Smooth muscle cell (in vitro differentiated cells): ENCODE results near the gene ADARB2. TPM values are rescaled to one million over a fixed set of nuclear protein-coding genes. Genes with fewer than 3 reads are reported as not detected.

Experiments
- DNase-seq: peaks from one replicate; lab custom pipeline; 2025; ENCODE audit not compliant: unreplicated experiment; lab: John Stamatoyannopoulos, UW
- H2AFZ ChIP-seq: fragments of 200-600 bp; sonication (generic); 2 replicates; pipeline ENCODE4 v1.6.0; 2016; ENCODE audit warnings: antibody characterized with exemption, low read depth, mild to moderate bottlenecking
- H3F3A ChIP-seq: fragments of 200-600 bp; sonication (generic); 2 replicates; pipeline ENCODE4 v1.6.0; 2017; ENCODE audit warnings: antibody characterized with exemption, low read depth
- H3K27ac ChIP-seq: fragments of 200-600 bp; sonication (generic); 2 replicates; pipeline ENCODE4 v1.5.1; 2016; ENCODE audit warnings: low read depth, mild to moderate bottlenecking
- H3K27me3 ChIP-seq: fragments of 200-600 bp; sonication (generic); 2 replicates; pipeline ENCODE4 v1.6.1; 2016; ENCODE audit warnings: low read depth, mild to moderate bottlenecking
- H3K36me3 ChIP-seq: fragments of 200-600 bp; sonication (generic); 2 replicates; pipeline ENCODE4 v1.5.1; 2016; ENCODE audit warnings: low read depth
- H3K4me1 ChIP-seq: fragments of 200-600 bp; sonication (generic); 2 replicates; pipeline ENCODE4 v1.5.1; 2016; ENCODE audit warnings: low read depth
- H3K4me2 ChIP-seq: fragments of 200-600 bp; sonication (generic); 2 replicates; pipeline ENCODE4 v1.6.0; 2016; ENCODE audit warnings: mild to moderate bottlenecking
- H3K4me3 ChIP-seq: fragments of 200-600 bp; sonication (generic); 2 replicates; pipeline ENCODE4 v1.5.1; 2016; ENCODE audit warnings: mild to moderate bottlenecking
- H3K79me2 ChIP-seq: fragments of 200-600 bp; sonication (generic); 2 replicates; pipeline ENCODE4 v1.6.0; 2016; ENCODE audit warnings: low read depth, mild to moderate bottlenecking
- H3K9ac ChIP-seq: fragments of 200-600 bp; sonication (generic); 2 replicates; pipeline ENCODE4 v1.6.0; 2016; ENCODE audit warnings: low read depth
- H3K9me3 ChIP-seq: fragments of 200-600 bp; sonication (generic); replicated peaks from 2 replicates; pipeline ENCODE4 v1.5.1; 2016; ENCODE audit warnings: low read depth
- H4K20me1 ChIP-seq: fragments of 200-600 bp; sonication (generic); 2 replicates; pipeline ENCODE4 v1.6.0; 2016; ENCODE audit warnings: low read depth
- WGBS: methylation state at CpG from one replicate; pipeline ENCODE4 v1.1.7; 2016; ENCODE audit warnings: low lambda C conversion rate; 5-methylcytosine and 5-hydroxymethylcytosine counted together
- polyA plus RNA-seq: library from polyadenylated mRNA; unstranded; fragments of >200 nt; fragmentation: Nextera tagmentation; extraction: Ambion mirVana; gene quantifications from 2 replicates; pipeline ENCODE4 v1.2.1, GENCODE V29; 2016
- total RNA-seq: library from RNA; depleted of rRNA; stranded (reverse); fragments of >200 nt; gene quantifications from 2 replicates; pipeline ENCODE4 v1.2.3, GENCODE V29; 2014
- TF ChIP-seq, protein P1 (sequence below): fragments of 200-600 bp; sonication (generic); IDR thresholded peaks from 2 replicates; pipeline ENCODE4 v1.5.1; 2017; ENCODE audit warnings: borderline replicate concordance, mild to moderate bottlenecking, antibody characterized with exemption; ENCODE audit not compliant: insufficient read depth, poor library complexity, severe bottlenecking

ADARB2 gene
- total and polyA plus RNA-seq, 2 experiments from 2014 or later, result 0.13 to 0.39 TPM

DNA sequence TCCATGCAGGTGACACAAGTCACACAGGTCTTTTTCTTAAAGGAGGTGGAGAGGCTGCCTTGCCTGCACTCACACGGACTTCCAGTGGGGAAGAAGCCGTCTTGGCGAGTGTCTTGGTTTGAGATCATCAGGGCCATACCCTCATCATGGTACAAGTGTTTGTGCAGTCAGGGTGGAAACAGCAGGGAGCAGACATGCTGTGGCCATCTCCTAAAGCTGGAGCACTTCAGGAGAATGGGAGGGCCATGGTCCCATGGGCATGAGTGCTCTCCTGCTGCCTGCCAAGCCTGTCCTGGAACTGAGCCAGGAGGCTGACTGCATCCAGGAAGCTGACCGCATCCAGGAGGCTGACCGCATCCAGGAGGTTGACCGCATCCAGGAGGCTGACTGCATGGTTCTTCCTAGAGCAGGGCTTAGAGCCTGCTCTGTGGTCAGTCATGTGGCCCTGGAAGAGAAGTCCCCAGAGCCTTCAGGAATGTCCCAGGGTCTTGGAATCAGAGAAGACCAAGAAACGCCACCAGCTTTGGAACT lies 98.4 kb downstream of the ADARB2 start:
- Histone ChIP-seq H3K4me1 (no peaks in the 10 kb centered on the region), H3K9me3 (no peaks in the 10 kb centered on the region), H3F3A (no peaks in the 10 kb centered on the region), H3K27ac (no peak overlapping the region), H4K20me1 (no peaks in the 10 kb centered on the region), H3K4me3 (no peak overlapping the region), H3K27me3 (peaks cover 7% of the 10 kb centered on the region), H3K36me3 (no peaks in the 10 kb centered on the region), H3K9ac (no peak overlapping the region), H3K79me2 (no peaks in the 10 kb centered on the region), H2AFZ (no peak overlapping the region), H3K4me2 (no peak overlapping the region)
- TF ChIP-seq, protein P1, sequence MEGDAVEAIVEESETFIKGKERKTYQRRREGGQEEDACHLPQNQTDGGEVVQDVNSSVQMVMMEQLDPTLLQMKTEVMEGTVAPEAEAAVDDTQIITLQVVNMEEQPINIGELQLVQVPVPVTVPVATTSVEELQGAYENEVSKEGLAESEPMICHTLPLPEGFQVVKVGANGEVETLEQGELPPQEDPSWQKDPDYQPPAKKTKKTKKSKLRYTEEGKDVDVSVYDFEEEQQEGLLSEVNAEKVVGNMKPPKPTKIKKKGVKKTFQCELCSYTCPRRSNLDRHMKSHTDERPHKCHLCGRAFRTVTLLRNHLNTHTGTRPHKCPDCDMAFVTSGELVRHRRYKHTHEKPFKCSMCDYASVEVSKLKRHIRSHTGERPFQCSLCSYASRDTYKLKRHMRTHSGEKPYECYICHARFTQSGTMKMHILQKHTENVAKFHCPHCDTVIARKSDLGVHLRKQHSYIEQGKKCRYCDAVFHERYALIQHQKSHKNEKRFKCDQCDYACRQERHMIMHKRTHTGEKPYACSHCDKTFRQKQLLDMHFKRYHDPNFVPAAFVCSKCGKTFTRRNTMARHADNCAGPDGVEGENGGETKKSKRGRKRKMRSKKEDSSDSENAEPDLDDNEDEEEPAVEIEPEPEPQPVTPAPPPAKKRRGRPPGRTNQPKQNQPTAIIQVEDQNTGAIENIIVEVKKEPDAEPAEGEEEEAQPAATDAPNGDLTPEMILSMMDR, result no peak
- no peak for DNase-seq
- 91% methylated on average over 7 of the region's 7 CpGs for WGBS

DNA sequence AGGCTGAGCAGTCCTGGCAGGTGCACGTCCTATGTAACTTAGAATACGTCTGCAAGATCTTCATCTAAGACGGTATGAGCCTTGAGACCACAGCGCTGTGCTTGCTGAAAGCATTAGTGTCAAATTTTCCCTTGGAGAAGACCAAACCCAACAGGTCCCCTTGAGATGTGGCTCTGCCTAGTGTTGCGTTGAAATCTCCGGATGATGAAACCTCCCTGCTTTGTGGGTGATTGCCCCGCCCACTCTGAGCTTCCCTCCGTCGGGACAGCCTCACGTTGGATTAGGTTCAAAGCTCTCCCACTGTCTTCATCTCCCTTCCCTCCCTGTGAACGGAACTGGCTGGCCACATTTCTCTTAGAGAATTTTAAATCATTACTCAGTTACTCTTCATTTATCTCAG lies 102.0 kb downstream of the ADARB2 start:
- no peak for DNase-seq
- TF ChIP-seq, protein P1, result no peak

DNA sequence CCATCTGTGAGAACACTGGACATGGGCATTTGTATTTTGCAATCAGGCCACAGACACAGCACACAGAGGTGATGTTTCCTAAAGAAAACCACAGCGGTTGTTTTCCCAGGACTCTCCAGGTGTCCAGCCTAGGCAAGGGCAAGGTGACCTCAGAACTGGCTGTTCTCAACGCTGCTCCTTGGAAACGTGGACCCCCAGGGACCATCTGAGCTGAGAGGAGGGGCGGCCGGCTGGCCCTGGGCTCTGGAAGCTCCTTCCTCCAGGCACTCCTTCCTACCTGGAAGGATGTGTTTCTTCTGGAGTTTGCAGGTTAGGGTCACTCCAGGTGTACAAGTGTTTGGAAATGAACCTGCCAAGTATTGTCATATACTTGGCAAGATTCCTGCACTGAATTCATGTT lies 103.1 kb downstream of the ADARB2 start:
- no peak overlapping the region for H3K4me3 ChIP-seq
- no peak for DNase-seq
- no peak overlapping the region for H3K27ac ChIP-seq
- H3K79me2 ChIP-seq, result no peaks in the 10 kb centered on the region
- H3K4me2 ChIP-seq, result no peak overlapping the region
- 94% methylated on average over 5 of the region's 5 CpGs for WGBS
- H3F3A ChIP-seq, result no peaks in the 10 kb centered on the region
- no peak overlapping the region for H3K9ac ChIP-seq
- peaks cover 7% of the 10 kb centered on the region for H3K27me3 ChIP-seq
- H3K36me3 ChIP-seq, result no peaks in the 10 kb centered on the region
- H2AFZ ChIP-seq, result no peak overlapping the region
- H4K20me1 ChIP-seq, result no peaks in the 10 kb centered on the region
- TF ChIP-seq, protein P1, result no peak
- H3K4me1 ChIP-seq, result peaks cover 7% of the 10 kb centered on the region
- no peaks in the 10 kb centered on the region for H3K9me3 ChIP-seq

More for the DNA sequence above, 102.0 kb downstream of the ADARB2 start:
- 57% methylated on average over 11 of the region's 11 CpGs for WGBS
- no peak overlapping the region for H3K4me3 ChIP-seq
- H3K27ac ChIP-seq, result no peak overlapping the region
- H3K79me2 ChIP-seq, result no peaks in the 10 kb centered on the region
- H3K36me3 ChIP-seq, result no peaks in the 10 kb centered on the region
- no peak overlapping the region for H2AFZ ChIP-seq
- H4K20me1 ChIP-seq, result no peaks in the 10 kb centered on the region
- H3F3A ChIP-seq, result no peaks in the 10 kb centered on the region
- H3K27me3 ChIP-seq, result peaks cover 7% of the 10 kb centered on the region
- no peak overlapping the region for H3K9ac ChIP-seq
- H3K4me2 ChIP-seq, result no peak overlapping the region
- no peaks in the 10 kb centered on the region for H3K4me1 ChIP-seq
- no peaks in the 10 kb centered on the region for H3K9me3 ChIP-seq

- Histone ChIP-seq H2AFZ (no peak overlapping the region), H3K9ac (no peak overlapping the region), H3K27me3 (peaks cover 7% of the 10 kb centered on the region), H3K4me3 (no peak overlapping the region), H3K9me3 (no peaks in the 10 kb centered on the region), H3F3A (no peaks in the 10 kb centered on the region), H3K27ac (no peak overlapping the region), H3K4me2 (no peak overlapping the region), H3K79me2 (no peaks in the 10 kb centered on the region), H4K20me1 (no peaks in the 10 kb centered on the region), H3K4me1 (peaks cover 7% of the 10 kb centered on the region), H3K36me3 (no peaks in the 10 kb centered on the region)
- no peak for DNase-seq
- TF ChIP-seq, protein P1, result no peak
- 82% methylated on average over 12 of the region's 13 CpGs for WGBS
Observed at GRCh38 chr10:1633783-1634182, 103.5 kb downstream of the ADARB2 start.
